Smooth muscle cell (in vitro differentiated cells): ENCODE measurements around the gene FXYD4. TPM values are rescaled to one million over a fixed set of nuclear protein-coding genes. Genes with fewer than 3 reads are reported as not detected.

Experiments used
- DNase-seq: peaks from one replicate; lab custom pipeline; 2025; ENCODE audit not compliant: unreplicated experiment; lab: John Stamatoyannopoulos, UW
- H2AFZ ChIP-seq: fragments of 200-600 bp; sonication (generic); 2 replicates; pipeline ENCODE4 v1.6.0; 2016; ENCODE audit warnings: antibody characterized with exemption, low read depth, mild to moderate bottlenecking
- H3F3A ChIP-seq: fragments of 200-600 bp; sonication (generic); 2 replicates; pipeline ENCODE4 v1.6.0; 2017; ENCODE audit warnings: antibody characterized with exemption, low read depth
- H3K27ac ChIP-seq: fragments of 200-600 bp; sonication (generic); 2 replicates; pipeline ENCODE4 v1.5.1; 2016; ENCODE audit warnings: low read depth, mild to moderate bottlenecking
- H3K27me3 ChIP-seq: fragments of 200-600 bp; sonication (generic); 2 replicates; pipeline ENCODE4 v1.6.1; 2016; ENCODE audit warnings: low read depth, mild to moderate bottlenecking
- H3K36me3 ChIP-seq: fragments of 200-600 bp; sonication (generic); 2 replicates; pipeline ENCODE4 v1.5.1; 2016; ENCODE audit warnings: low read depth
- H3K4me1 ChIP-seq: fragments of 200-600 bp; sonication (generic); 2 replicates; pipeline ENCODE4 v1.5.1; 2016; ENCODE audit warnings: low read depth
- H3K4me2 ChIP-seq: fragments of 200-600 bp; sonication (generic); 2 replicates; pipeline ENCODE4 v1.6.0; 2016; ENCODE audit warnings: mild to moderate bottlenecking
- H3K4me3 ChIP-seq: fragments of 200-600 bp; sonication (generic); 2 replicates; pipeline ENCODE4 v1.5.1; 2016; ENCODE audit warnings: mild to moderate bottlenecking
- H3K79me2 ChIP-seq: fragments of 200-600 bp; sonication (generic); 2 replicates; pipeline ENCODE4 v1.6.0; 2016; ENCODE audit warnings: low read depth, mild to moderate bottlenecking
- H3K9ac ChIP-seq: fragments of 200-600 bp; sonication (generic); 2 replicates; pipeline ENCODE4 v1.6.0; 2016; ENCODE audit warnings: low read depth
- H3K9me3 ChIP-seq: fragments of 200-600 bp; sonication (generic); replicated peaks from 2 replicates; pipeline ENCODE4 v1.5.1; 2016; ENCODE audit warnings: low read depth
- H4K20me1 ChIP-seq: fragments of 200-600 bp; sonication (generic); 2 replicates; pipeline ENCODE4 v1.6.0; 2016; ENCODE audit warnings: low read depth
- WGBS: methylation state at CpG from one replicate; pipeline ENCODE4 v1.1.7; 2016; ENCODE audit warnings: low lambda C conversion rate; 5-methylcytosine and 5-hydroxymethylcytosine counted together
- polyA plus RNA-seq: library from polyadenylated mRNA; unstranded; fragments of >200 nt; fragmentation: Nextera tagmentation; extraction: Ambion mirVana; gene quantifications from 2 replicates; pipeline ENCODE4 v1.2.1, GENCODE V29; 2016
- total RNA-seq: library from RNA; depleted of rRNA; stranded (reverse); fragments of >200 nt; gene quantifications from 2 replicates; pipeline ENCODE4 v1.2.3, GENCODE V29; 2014
- TF ChIP-seq, protein P1 (sequence below): fragments of 200-600 bp; sonication (generic); IDR thresholded peaks from 2 replicates; pipeline ENCODE4 v1.5.1; 2017; ENCODE audit warnings: borderline replicate concordance, mild to moderate bottlenecking, antibody characterized with exemption; ENCODE audit not compliant: insufficient read depth, poor library complexity, severe bottlenecking

FXYD4 gene, protein sequence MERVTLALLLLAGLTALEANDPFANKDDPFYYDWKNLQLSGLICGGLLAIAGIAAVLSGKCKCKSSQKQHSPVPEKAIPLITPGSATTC
- total RNA-seq (not detected in 2 replicates), polyA plus RNA-seq (not detected in 2 replicates)

DNA sequence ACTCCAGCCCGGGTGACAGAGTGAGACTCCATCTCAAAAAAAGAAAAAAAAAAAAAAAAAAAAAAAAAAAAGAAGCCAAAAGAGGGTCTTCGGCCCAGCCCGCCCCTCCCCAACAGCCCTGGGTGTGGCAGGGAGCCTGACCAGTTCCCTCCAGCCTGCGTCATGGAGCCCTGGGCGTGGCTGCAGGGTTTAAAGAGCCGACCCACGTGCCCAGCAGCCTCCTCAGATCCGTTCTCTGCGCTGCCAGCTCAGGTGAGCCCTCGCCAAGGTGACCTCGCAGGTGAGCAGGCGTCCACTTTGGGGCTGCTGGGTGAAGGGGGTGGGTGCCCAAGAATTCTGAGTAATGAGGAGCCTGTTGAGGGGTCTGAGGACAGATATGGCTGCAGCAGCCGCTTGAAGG, at the start of gene FXYD4:
Gene FXYD4, plus strand, starts transcription at position 219 of the 400 bp plus-strand sequence. CDS start 2,111 bp downstream, outside the sequence.
- TF ChIP-seq, protein P1, sequence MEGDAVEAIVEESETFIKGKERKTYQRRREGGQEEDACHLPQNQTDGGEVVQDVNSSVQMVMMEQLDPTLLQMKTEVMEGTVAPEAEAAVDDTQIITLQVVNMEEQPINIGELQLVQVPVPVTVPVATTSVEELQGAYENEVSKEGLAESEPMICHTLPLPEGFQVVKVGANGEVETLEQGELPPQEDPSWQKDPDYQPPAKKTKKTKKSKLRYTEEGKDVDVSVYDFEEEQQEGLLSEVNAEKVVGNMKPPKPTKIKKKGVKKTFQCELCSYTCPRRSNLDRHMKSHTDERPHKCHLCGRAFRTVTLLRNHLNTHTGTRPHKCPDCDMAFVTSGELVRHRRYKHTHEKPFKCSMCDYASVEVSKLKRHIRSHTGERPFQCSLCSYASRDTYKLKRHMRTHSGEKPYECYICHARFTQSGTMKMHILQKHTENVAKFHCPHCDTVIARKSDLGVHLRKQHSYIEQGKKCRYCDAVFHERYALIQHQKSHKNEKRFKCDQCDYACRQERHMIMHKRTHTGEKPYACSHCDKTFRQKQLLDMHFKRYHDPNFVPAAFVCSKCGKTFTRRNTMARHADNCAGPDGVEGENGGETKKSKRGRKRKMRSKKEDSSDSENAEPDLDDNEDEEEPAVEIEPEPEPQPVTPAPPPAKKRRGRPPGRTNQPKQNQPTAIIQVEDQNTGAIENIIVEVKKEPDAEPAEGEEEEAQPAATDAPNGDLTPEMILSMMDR: no peak
- H3K9ac ChIP-seq: no peak within 1 kb of the TSS
- DNase-seq: no peak
- no peaks in the 10 kb centered on the region for H3F3A ChIP-seq
- no peak within 1 kb of the TSS for H3K27ac ChIP-seq
- no peak within 1 kb of the TSS for H2AFZ ChIP-seq
- H3K36me3 ChIP-seq: no peaks in the 10 kb centered on the region
- H3K4me3 ChIP-seq: no peak within 1 kb of the TSS
- H3K27me3 ChIP-seq: no peaks in the 10 kb centered on the region
- 88% methylated on average over 13 of the region's 13 CpGs for WGBS
- H3K79me2 ChIP-seq: no peaks in the 10 kb centered on the region
- no peaks in the 10 kb centered on the region for H3K9me3 ChIP-seq
- no peaks in the 10 kb centered on the region for H4K20me1 ChIP-seq
- peaks cover 8% of the 10 kb centered on the region for H3K4me1 ChIP-seq
- H3K4me2 ChIP-seq: no peak within 1 kb of the TSS

DNA sequence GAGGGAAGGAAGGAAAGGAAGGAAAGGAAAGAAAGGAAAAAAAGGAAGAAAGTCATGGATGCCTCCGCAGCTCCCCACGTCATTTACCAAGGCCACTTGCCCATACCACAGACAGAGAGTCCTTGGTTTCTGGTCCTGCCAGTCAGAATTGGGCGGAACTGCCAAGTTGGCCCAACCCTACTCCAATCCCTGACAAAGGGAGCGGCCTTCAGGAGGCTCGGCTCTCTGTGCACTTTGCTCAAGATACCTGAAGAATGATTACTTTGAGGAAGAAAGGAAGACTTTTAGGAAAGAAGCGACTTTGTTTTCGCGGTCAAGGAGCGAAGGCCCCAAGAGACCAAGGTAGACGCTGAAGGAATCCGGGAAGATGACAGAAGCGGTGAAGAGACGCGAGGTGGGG, 49.1 kb upstream of the FXYD4 start:
- no peak for DNase-seq
- H3K9ac ChIP-seq: peak overlapping the region; percentile 34
- H3F3A ChIP-seq: no peaks in the 10 kb centered on the region
- no peaks in the 10 kb centered on the region for H4K20me1 ChIP-seq
- peak overlapping the region; percentile 39 for H3K4me3 ChIP-seq
- TF ChIP-seq, protein P1: no peak
- H3K4me1 ChIP-seq: peaks cover 5% of the 10 kb centered on the region
- H3K27ac ChIP-seq: no peak overlapping the region
- H3K36me3 ChIP-seq: no peaks in the 10 kb centered on the region
- no peaks in the 10 kb centered on the region for H3K27me3 ChIP-seq
- 43% methylated on average over 14 of the region's 14 CpGs for WGBS
- H3K79me2 ChIP-seq: no peaks in the 10 kb centered on the region
- H2AFZ ChIP-seq: peak overlapping the region; percentile 56
- H3K4me2 ChIP-seq: peak overlapping the region; percentile 81
- H3K9me3 ChIP-seq: no peaks in the 10 kb centered on the region

DNA sequence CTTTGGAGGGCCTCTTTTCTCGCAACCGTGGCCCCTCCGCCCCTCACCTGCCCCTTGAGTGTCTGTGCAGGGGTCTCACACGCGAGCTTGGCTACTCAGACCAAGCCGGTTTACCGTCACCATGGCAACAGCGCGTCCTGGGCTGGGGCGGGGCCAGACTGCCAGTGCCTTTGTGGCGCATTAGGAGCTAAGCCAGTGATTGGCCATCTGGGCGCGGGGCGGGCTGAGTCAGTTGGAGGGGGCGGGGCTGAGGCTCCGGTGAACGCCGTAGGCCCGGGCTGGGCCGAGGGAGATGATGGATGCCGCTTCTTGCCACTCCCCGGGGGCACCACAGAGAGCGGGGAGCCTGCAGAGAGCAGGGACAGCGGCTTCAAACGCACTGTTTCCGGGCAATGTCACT, 48.7 kb upstream of the FXYD4 start:
- Histone ChIP-seq H3K4me1 (peaks cover 5% of the 10 kb centered on the region), H4K20me1 (no peaks in the 10 kb centered on the region), H3K4me2 (peak overlapping the region; percentile 81), H3K9me3 (no peaks in the 10 kb centered on the region), H3F3A (no peaks in the 10 kb centered on the region), H3K27ac (no peak overlapping the region), H3K36me3 (no peaks in the 10 kb centered on the region), H2AFZ (peak overlapping the region; percentile 98), H3K9ac (peak overlapping the region; percentile 34), H3K27me3 (no peaks in the 10 kb centered on the region), H3K4me3 (peak overlapping the region; percentile 39), H3K79me2 (no peaks in the 10 kb centered on the region)
- 1% methylated on average over 21 of the region's 26 CpGs for WGBS
- TF ChIP-seq, protein P1: no peak
- peak; percentile 70 for DNase-seq

DNA sequence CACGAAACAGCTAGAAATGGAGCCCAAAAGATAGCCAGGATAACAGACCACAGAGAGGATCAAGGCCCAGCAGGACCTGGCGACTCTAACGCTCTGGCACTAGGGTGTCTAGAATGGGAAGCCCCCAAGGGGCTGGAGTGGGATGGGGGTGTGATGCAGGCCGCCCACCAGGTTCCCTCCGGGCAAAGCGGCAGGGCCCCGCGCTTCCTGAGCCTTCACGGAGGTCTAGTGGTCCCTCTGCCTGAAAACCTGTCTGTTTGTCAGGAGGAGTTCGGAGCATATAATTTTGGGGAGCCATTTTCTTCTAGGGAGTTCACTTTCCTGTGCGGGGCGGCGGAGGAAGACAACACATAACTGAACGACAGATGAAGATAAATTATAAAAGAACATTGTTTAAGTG, 48.2 kb upstream of the FXYD4 start:
- Histone ChIP-seq H3K27me3 (no peaks in the 10 kb centered on the region), H2AFZ (peak overlapping the region; percentile 98), H3K27ac (no peak overlapping the region), H4K20me1 (no peaks in the 10 kb centered on the region), H3K4me2 (peak overlapping the region; percentile 81), H3K4me3 (peak overlapping the region; percentile 39), H3K4me1 (peaks cover 5% of the 10 kb centered on the region), H3K79me2 (no peaks in the 10 kb centered on the region), H3K36me3 (no peaks in the 10 kb centered on the region), H3F3A (no peaks in the 10 kb centered on the region), H3K9me3 (no peaks in the 10 kb centered on the region), H3K9ac (no peak overlapping the region)
- WGBS: 76% methylated on average over 14 of the region's 14 CpGs
- TF ChIP-seq, protein P1: no peak
- no peak for DNase-seq
